Measurements from ENCODE around the gene NFASC.

DNA sequence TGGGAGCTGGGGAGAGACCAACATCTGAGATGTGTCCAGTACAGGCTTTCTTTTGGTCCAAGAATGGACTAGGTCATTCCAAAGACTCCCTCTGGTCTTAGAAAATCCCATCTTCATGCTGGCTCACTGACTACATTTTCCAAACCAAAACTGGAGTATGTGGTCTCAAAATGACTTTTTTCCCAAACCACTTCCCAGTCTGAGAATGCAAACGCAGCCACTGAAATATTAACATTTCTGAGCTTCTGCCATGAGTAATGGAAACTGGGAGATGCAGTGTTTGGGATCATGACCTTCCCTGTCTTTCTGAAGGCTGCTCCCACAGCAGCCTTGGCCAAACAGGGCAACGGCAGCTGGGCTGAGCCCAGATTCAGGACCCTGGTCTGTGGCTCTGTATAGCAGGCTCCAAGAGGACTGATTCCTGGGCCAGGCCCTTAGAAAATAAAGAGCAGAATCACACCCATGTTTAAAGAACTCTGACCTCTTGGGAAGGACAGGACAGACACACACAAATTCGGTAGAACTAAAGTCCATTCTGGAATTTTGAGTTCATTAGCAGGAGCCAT lies 110.3 kb downstream of the NFASC start:
- TF ChIP-seq TAF1 (IDR thresholded peaks at IDR 0.05; ENCODE audit: low read depth, low read length) (no peak), PAX5 (IDR thresholded peaks at IDR 0.05; ENCODE audit: insufficient read depth, low read length, severe bottlenecking) (no peak), POLR2A (IDR thresholded peaks at IDR 0.05; ENCODE audit: low read depth, low read length) (no peak), POLR2AphosphoS5 (IDR thresholded peaks at IDR 0.05; ENCODE audit: low read depth, low read length) (no peak)
